B cell (primary cell): ENCODE measurements around the gene OTOP2. TPM values are rescaled to one million over a fixed set of nuclear protein-coding genes. Genes with fewer than 3 reads are reported as not detected.
A peak's percentile ranks its signal among the peaks of the same experiment; 100 is the strongest.

ENCODE experiments used
- ATAC-seq: fragments of 200-7000 bp; cut with Tn5 transposase; one replicate; pipeline ENCODE4 v1.10.0; 2021; ENCODE audit warnings: low read depth, mild to moderate bottlenecking, moderate number of reproducible peaks, moderate library complexity
- CTCF ChIA-PET: fragments of 350-600 bp; sonication (Branson Sonifier 250); formaldehyde crosslinking; loops from one replicate; lab custom pipeline; 2021; ENCODE audit warnings: antibody characterized with exemption, inconsistent platforms; lab: Charles Lee
- POLR2A ChIA-PET: fragments of 350-600 bp; sonication (Branson Sonifier 250); formaldehyde crosslinking; loops from one replicate; lab custom pipeline; 2021; ENCODE audit warnings: antibody characterized with exemption; lab: Charles Lee
- DNase-seq: peaks from one replicate; pipeline ENCODE4 v3.0.0; 2013
- H2AFZ ChIP-seq: 2 replicates; pipeline ENCODE4 v1.6.1; 2012; ENCODE audit warnings: mild to moderate bottlenecking, low read depth, low read length; ENCODE audit not compliant: insufficient read depth, poor library complexity, severe bottlenecking
- H3K27ac ChIP-seq, 2 donors: 1 replicate in 1 of 2; 2 replicates in 1 of 2; pipeline ENCODE4 v1.5.1; 2012 to 2013; ENCODE audit warnings: low read length in 2 of 2, mild to moderate bottlenecking in 2 of 2, moderate library complexity in 1 of 2
- H3K27me3 ChIP-seq, 4 experiments: fragments of 200-600 bp in 1 of 4; sonication (generic) in 1 of 4; replicated peaks in 1 of 4; 1 replicate in 2 of 4; 2 replicates in 2 of 4; pipeline versions ENCODE4 v1.6.1 to v1.7.0; 2013 to 2016; ENCODE audit warnings: low read length in 3 of 4, mild to moderate bottlenecking in 2 of 4, mixed read lengths in 1 of 4, moderate library complexity in 1 of 4; ENCODE audit not compliant: insufficient read depth in 4 of 4, control insufficient read depth in 3 of 4; ENCODE audit errors: control extremely low read depth in 1 of 4
- H3K36me3 ChIP-seq, 2 experiments: replicated peaks in 1 of 2; 1 replicate in 1 of 2; 2 replicates in 1 of 2; pipeline versions ENCODE4 v1.6.1 to v1.7.1; 2013; ENCODE audit warnings: low read length in 1 of 2; ENCODE audit not compliant: insufficient read depth in 2 of 2, control insufficient read depth in 1 of 2; ENCODE audit errors: control extremely low read depth in 1 of 2, extremely low read depth in 1 of 2
- H3K4me1 ChIP-seq, 2 donors: fragments of 200-600 bp in 1 of 2; sonication (generic) in 1 of 2; 1 replicate in 1 of 2; 2 replicates in 1 of 2; pipeline versions ENCODE4 v1.5.1 to v1.6.1; 2013 to 2017; ENCODE audit warnings: low read length in 2 of 2; ENCODE audit not compliant: control insufficient read depth in 2 of 2, insufficient read depth in 2 of 2
- H3K4me2 ChIP-seq: replicated peaks from 2 replicates; pipeline ENCODE3; 2012; ENCODE audit warnings: mild to moderate bottlenecking, low read depth, low read length; ENCODE audit not compliant: poor library complexity, severe bottlenecking
- H3K4me3 ChIP-seq, 5 experiments: fragments of 200-600 bp in 1 of 5; sonication (generic) in 1 of 5; 1 replicate in 3 of 5; 2 replicates in 2 of 5; pipeline versions ENCODE4 v1.5.1 to v1.7.0; 2011 to 2016; ENCODE audit warnings: low read length in 4 of 5, mild to moderate bottlenecking in 4 of 5, low read depth in 2 of 5, control low read depth in 1 of 5, moderate library complexity in 1 of 5; ENCODE audit not compliant: insufficient read depth in 1 of 5; ENCODE audit errors: control extremely low read depth in 1 of 5, extremely low read depth in 1 of 5
- H3K79me2 ChIP-seq: fragments of 200-600 bp; sonication (generic); one replicate; pipeline ENCODE4 v1.6.0; 2016; ENCODE audit warnings: low read length; ENCODE audit not compliant: control insufficient read depth, insufficient read depth
- H3K9ac ChIP-seq: fragments of 200-600 bp; sonication (generic); 2 replicates; pipeline ENCODE4 v1.6.1; 2017; ENCODE audit warnings: mild to moderate bottlenecking, low read length, moderate library complexity
- H3K9me3 ChIP-seq, 3 donors: one replicate each; pipeline versions ENCODE4 v1.6.1 to v1.7.1; 2013; ENCODE audit warnings: low read length in 2 of 3; ENCODE audit not compliant: control insufficient read depth in 2 of 3, insufficient read depth in 1 of 3; ENCODE audit errors: control extremely low read depth in 1 of 3
- H4K20me1 ChIP-seq: 2 replicates; pipeline ENCODE4 v1.6.0; 2012; ENCODE audit warnings: mild to moderate bottlenecking, low read length; ENCODE audit not compliant: insufficient read depth, control insufficient read depth, poor library complexity, severe bottlenecking
- H3K27ac Mint-ChIP-seq: one replicate; pipeline ENCODE4 v1.8.0; 2021; ENCODE audit warnings: mixed read lengths
- H3K27me3 Mint-ChIP-seq: one replicate; pipeline ENCODE4 v1.8.0; 2021; ENCODE audit warnings: mixed read lengths
- H3K4me1 Mint-ChIP-seq: one replicate; pipeline ENCODE4 v1.8.0; 2021; ENCODE audit warnings: mixed read lengths
- H3K4me3 Mint-ChIP-seq: one replicate; pipeline ENCODE4 v1.8.0; 2021; ENCODE audit warnings: mixed read lengths
- H3K9me3 Mint-ChIP-seq: one replicate; pipeline ENCODE4 v1.8.0; 2022; ENCODE audit warnings: mixed read lengths; ENCODE audit not compliant: insufficient read depth
- EZH2 ChIP-seq: IDR thresholded peaks from 2 replicates; pipeline ENCODE4 v1.6.1; 2012; ENCODE audit warnings: borderline replicate concordance, low read depth, mild to moderate bottlenecking, moderate library complexity, low read length; ENCODE audit not compliant: insufficient read depth, poor library complexity, severe bottlenecking
- WGBS: methylation state at CpG from one replicate; pipeline ENCODE4 v1.1.5; 2013; ENCODE audit warnings: missing lambda C conversion rate; ENCODE audit not compliant: insufficient coverage; 5-methylcytosine and 5-hydroxymethylcytosine counted together
- intact Hi-C: fragments of 100-400 bp; cut with micrococcal nuclease; formaldehyde crosslinking; loops from one replicate; pipeline ENCODE4 v1.10.0; 2022
- polyA plus RNA-seq: library from polyadenylated mRNA; depleted of rRNA; stranded (reverse); fragments of >200 nt; gene quantifications from 2 replicates; pipeline ENCODE4 v1.2.3, GENCODE V29; 2012
- total RNA-seq, 2 donors: library from RNA; stranded (reverse); fragments of 120-200 nt in 1 of 2; gene quantifications; 1 replicate in 1 of 2; 2 replicates in 1 of 2; pipeline versions ENCODE4 v1.2.3 to v1.2.4, GENCODE V29; 2013 to 2022
- TF ChIP-seq, protein P1 (sequence below): fragments of 200-600 bp; IDR thresholded peaks from one replicate; pipeline ENCODE4 v1.8.0; 2022; ENCODE audit warnings: antibody characterized with exemption, mild to moderate bottlenecking

OTOP2 gene
- total and polyA plus RNA-seq, 2 donors (not counting 1 experiment from before 2014, with no cell fraction given) = not detected

DNA sequence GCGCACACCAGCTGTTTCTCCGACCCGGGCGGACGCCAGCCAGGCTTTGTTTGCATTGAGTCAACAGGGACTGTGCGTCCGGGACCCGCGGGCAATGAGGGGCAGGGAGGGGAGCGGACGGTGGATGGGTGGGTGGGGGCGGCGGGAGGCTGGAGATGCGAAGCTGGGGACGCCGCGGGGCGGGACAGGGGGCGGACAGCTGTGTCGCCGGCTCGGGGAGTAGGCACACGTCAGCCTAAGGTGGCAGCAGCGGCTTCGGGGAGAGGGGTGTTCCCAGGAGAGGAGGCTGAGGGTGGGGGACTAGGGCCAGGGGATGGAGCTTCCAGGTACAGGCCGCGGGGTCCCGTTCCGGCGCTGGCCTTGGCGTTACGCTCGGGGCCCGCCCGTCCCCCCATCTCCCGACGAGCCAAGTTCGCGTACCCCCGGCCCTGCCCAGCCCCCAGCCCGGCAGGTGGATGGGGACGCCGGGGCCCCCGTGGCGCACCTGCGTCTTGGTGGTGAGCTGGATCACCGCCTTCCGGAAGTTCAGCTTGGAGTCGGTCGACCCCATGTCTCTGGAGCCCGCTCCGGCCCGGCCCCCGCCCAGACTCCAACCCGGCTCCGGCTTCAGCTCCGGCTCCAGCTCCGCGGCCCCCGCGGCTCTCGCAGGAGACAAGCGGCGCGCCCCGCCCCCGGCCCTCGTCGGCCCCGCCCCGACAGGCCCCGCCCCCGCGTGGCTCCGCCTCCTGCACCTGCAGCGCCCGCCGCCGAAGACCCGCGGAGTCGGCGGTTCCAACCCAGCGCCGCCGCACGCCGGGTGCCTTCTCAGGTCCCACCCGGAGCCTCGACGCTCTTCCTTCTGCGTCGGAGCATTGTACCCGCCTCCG lies 48.3 kb downstream of the OTOP2 start, which contains the start of gene HID1:
HID1 (minus strand) TSS at position 653 of the 866 bp plus-strand sequence; CDS start at position 550, 103 bp downstream.
- Histone ChIP-seq H2AFZ (peak within 1 kb of the TSS; percentile 84), H3K4me3 (peak within 1 kb of the TSS in 4 of 5 experiments; percentile 42 to 66 (median 57)), H3K36me3 (no peaks in the 10 kb centered on the region), H3K79me2 (no peaks in the 10 kb centered on the region), H4K20me1 (no peaks in the 10 kb centered on the region), H3K27ac (no peak within 1 kb of the TSS), H3K27me3 (peaks cover 0 to 48% (median 12%) of the 10 kb centered on the region in 4 experiments), H3K9me3 (peaks cover 0 to 6% (median 0%) of the 10 kb centered on the region in 3 donors), H3K4me2 (peak within 1 kb of the TSS; percentile 92), H3K4me1 (peaks cover 13 to 16% of the 10 kb centered on the region in 2 donors), H3K9ac (peak within 1 kb of the TSS; percentile 68)
- Mint-ChIP-seq H3K27ac (peak within 1 kb of the TSS; percentile 46), H3K4me1 (peaks cover 9% of the 10 kb centered on the region), H3K9me3 (no peaks in the 10 kb centered on the region), H3K27me3 (peaks cover 24% of the 10 kb centered on the region), H3K4me3 (peak within 1 kb of the TSS; percentile 86)
- WGBS = 3% methylated on average over 83 of the region's 95 CpGs
- CTCF ChIA-PET = interaction anchor here (0.8 to 7.7 kb wide), 6 partner anchors 10 to 229 kb away, joined by 3 to 67 read pairs (median 11); partner anchors contain the start of genes MRPL58 and NT5C
- DNase-seq (peak; percentile 84), ATAC-seq (peak; percentile 93)
- TF ChIP-seq EZH2 = no peak
- TF ChIP-seq, protein P1, sequence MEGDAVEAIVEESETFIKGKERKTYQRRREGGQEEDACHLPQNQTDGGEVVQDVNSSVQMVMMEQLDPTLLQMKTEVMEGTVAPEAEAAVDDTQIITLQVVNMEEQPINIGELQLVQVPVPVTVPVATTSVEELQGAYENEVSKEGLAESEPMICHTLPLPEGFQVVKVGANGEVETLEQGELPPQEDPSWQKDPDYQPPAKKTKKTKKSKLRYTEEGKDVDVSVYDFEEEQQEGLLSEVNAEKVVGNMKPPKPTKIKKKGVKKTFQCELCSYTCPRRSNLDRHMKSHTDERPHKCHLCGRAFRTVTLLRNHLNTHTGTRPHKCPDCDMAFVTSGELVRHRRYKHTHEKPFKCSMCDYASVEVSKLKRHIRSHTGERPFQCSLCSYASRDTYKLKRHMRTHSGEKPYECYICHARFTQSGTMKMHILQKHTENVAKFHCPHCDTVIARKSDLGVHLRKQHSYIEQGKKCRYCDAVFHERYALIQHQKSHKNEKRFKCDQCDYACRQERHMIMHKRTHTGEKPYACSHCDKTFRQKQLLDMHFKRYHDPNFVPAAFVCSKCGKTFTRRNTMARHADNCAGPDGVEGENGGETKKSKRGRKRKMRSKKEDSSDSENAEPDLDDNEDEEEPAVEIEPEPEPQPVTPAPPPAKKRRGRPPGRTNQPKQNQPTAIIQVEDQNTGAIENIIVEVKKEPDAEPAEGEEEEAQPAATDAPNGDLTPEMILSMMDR = no peak
- intact Hi-C loops = loop anchor here (1.0 kb wide), 2 partner anchors 15 to 40 kb away; partner anchors contain the start of genes CDR2L and MRPL58
- POLR2A ChIA-PET = interaction anchor here (0.5 to 1.1 kb wide), 7 partner anchors 9 to 229 kb away, joined by 3 to 5 read pairs (median 4); partner anchors contain the start of genes CDR2L and MRPL58
